ENCODE results near the gene PRADC1. TPM values are rescaled to one million over a fixed set of nuclear protein-coding genes. Genes with fewer than 3 reads are reported as not detected.

Gene PRADC1
- total RNA-seq, 1 donor from 2014 or later = 77.0 TPM

GRCh38 chr2:73212098-73212447 lies 21.0 kb downstream of the PRADC1 start:
- no peaks in the 10 kb centered on the region for H3K9me3 ChIP-seq
- no peak for TF ChIP-seq CTCF (IDR thresholded peaks at IDR 0.05)
- H3K4me1 ChIP-seq = peaks cover 0 to 20% of the 10 kb centered on the region in 2 donors
- no peaks in the 10 kb centered on the region for H3K27me3 ChIP-seq
- no peak overlapping the region for H3K4me3 ChIP-seq
- H3K27ac ChIP-seq = peak overlapping the region; percentile 81 to 83
- no peak for DNase-seq (ENCODE audit: low spot score in 2 of 2)
- no peaks in the 10 kb centered on the region for H3K36me3 ChIP-seq
- intact Hi-C loops (cut with DNase I) = loop anchor here (1.0 to 10.0 kb wide), 5 partner anchors 35 to 387 kb away; partner anchors contain the start of genes EXOC6B and RAB11FIP5

GRCh38 chr2:73210696-73211095 lies 22.3 kb downstream of the PRADC1 start:
- Histone ChIP-seq H3K36me3 (no peaks in the 10 kb centered on the region), H3K9me3 (no peaks in the 10 kb centered on the region), H3K4me1 (peaks cover 0 to 20% of the 10 kb centered on the region in 2 donors), H3K27ac (no peak overlapping the region), H3K27me3 (no peaks in the 10 kb centered on the region), H3K4me3 (no peak overlapping the region)
- no peak for TF ChIP-seq CTCF (IDR thresholded peaks at IDR 0.05)
- no peak for DNase-seq (ENCODE audit: low spot score in 2 of 2)
- intact Hi-C loops (cut with DNase I) = loop anchor here (5.0 to 10.0 kb wide), 4 partner anchors 48 to 386 kb away; partner anchors contain the start of genes EXOC6B and RAB11FIP5

- no peak overlapping the region for H3K27ac ChIP-seq
- no peaks in the 10 kb centered on the region for H3K27me3 ChIP-seq
- no peak for TF ChIP-seq CTCF (IDR thresholded peaks at IDR 0.05)
- no peak for DNase-seq (ENCODE audit: low spot score in 2 of 2)
- H3K4me3 ChIP-seq = no peak overlapping the region
- intact Hi-C loops (cut with DNase I) = loop anchor here (5.0 to 10.0 kb wide), 4 partner anchors 48 to 385 kb away; partner anchors contain the start of genes EXOC6B and RAB11FIP5
- H3K9me3 ChIP-seq = no peaks in the 10 kb centered on the region
- H3K36me3 ChIP-seq = no peaks in the 10 kb centered on the region
- H3K4me1 ChIP-seq = peaks cover 0 to 17% of the 10 kb centered on the region in 2 donors
Measured at GRCh38 chr2:73210019-73210418, 23.0 kb downstream of the PRADC1 start.

GRCh38 chr2:73208258-73208657 lies 24.8 kb downstream of the PRADC1 start:
- intact Hi-C loops (cut with DNase I) = no loop called here
- Histone ChIP-seq H3K27ac (no peak overlapping the region), H3K27me3 (no peaks in the 10 kb centered on the region), H3K36me3 (no peaks in the 10 kb centered on the region), H3K4me1 (peaks cover 0 to 10% of the 10 kb centered on the region in 2 donors), H3K9me3 (no peaks in the 10 kb centered on the region), H3K4me3 (no peak overlapping the region)
- DNase-seq (ENCODE audit: low spot score in 2 of 2) = no peak
- no peak for TF ChIP-seq CTCF (IDR thresholded peaks at IDR 0.05)

- Histone ChIP-seq H3K4me3 (no peak overlapping the region), H3K27ac (no peak overlapping the region), H3K4me1 (peaks cover 0 to 7% of the 10 kb centered on the region in 2 donors), H3K36me3 (no peaks in the 10 kb centered on the region), H3K27me3 (peaks cover 19% of the 10 kb centered on the region), H3K9me3 (no peaks in the 10 kb centered on the region)
- no peak for TF ChIP-seq CTCF (IDR thresholded peaks at IDR 0.05)
- no peak for DNase-seq (ENCODE audit: low spot score in 2 of 2)
- intact Hi-C loops (cut with DNase I) = no loop called here
Measured at GRCh38 chr2:73205611-73206010, 27.4 kb downstream of the PRADC1 start.
